IMR-90 (cell line): ENCODE data around the gene ATMIN. TPM values are rescaled to one million over a fixed set of nuclear protein-coding genes. Genes with fewer than 3 reads are reported as not detected.
A peak's percentile ranks its signal among the peaks of the same experiment; 100 is the strongest.

ENCODE experiments used
- ATAC-seq: fragments of 200-7000 bp; cut with Tn5 transposase; 2 replicates; pipeline ENCODE4 v1.9.1; 2020; ENCODE audit warnings: low read depth, mild to moderate bottlenecking, moderate library complexity
- BruUV-seq: library from RNA; stranded (reverse); fragments of 400-500 nt; replicated peaks from 2 replicates; lab custom pipeline; 2021; lab: Mats Ljungman, UMichigan
- CTCF ChIA-PET: fragments of 300-600 bp; formaldehyde crosslinking; extraction: SDS; loops from one replicate; lab custom pipeline; 2021; ENCODE audit warnings: antibody characterized with exemption; lab: Yijun Ruan, JAX
- POLR2A ChIA-PET: fragments of 300-600 bp; sonication (Branson Sonifier 250); formaldehyde crosslinking; loops from one replicate; lab custom pipeline; 2022; ENCODE audit warnings: antibody characterized with exemption; ENCODE audit not compliant: unreplicated experiment; lab: Charles Lee
- DNase-seq: peaks from one replicate; pipeline ENCODE4 v3.0.0; 2013
- H2AFZ ChIP-seq: replicated peaks from 2 replicates; pipeline ENCODE3; 2013; ENCODE audit warnings: low read length, mild to moderate bottlenecking; ENCODE audit not compliant: poor library complexity
- H2AK5ac ChIP-seq: 2 replicates; pipeline ENCODE4 v1.6.1; 2013; ENCODE audit warnings: low read depth, low read length, inconsistent platforms
- H2AK9ac ChIP-seq: replicated peaks from 2 replicates; pipeline ENCODE3; 2013; ENCODE audit warnings: mild to moderate bottlenecking, low read depth, low read length, moderate library complexity; ENCODE audit not compliant: poor library complexity
- H2BK120ac ChIP-seq: 2 replicates; pipeline ENCODE4 v1.6.1; 2013; ENCODE audit warnings: low read depth, low read length, inconsistent platforms
- H2BK15ac ChIP-seq: 3 replicates; pipeline ENCODE4 v1.6.1; 2013; ENCODE audit warnings: low read depth, low read length, inconsistent platforms
- H2BK20ac ChIP-seq: 2 replicates; pipeline ENCODE4 v1.6.1; 2013; ENCODE audit warnings: low read depth, mild to moderate bottlenecking, inconsistent platforms, low read length, moderate library complexity
- H2BK5ac ChIP-seq: 2 replicates; pipeline ENCODE4 v1.6.1; 2013; ENCODE audit warnings: mild to moderate bottlenecking, low read depth, low read length, inconsistent platforms; ENCODE audit not compliant: poor library complexity, severe bottlenecking
- H3K14ac ChIP-seq: replicated peaks from 2 replicates; pipeline ENCODE4 v1.6.1; 2013; ENCODE audit warnings: low read depth, low read length, inconsistent platforms
- H3K18ac ChIP-seq: 2 replicates; pipeline ENCODE4 v1.6.1; 2013; ENCODE audit warnings: low read depth, low read length, control low read depth
- H3K23ac ChIP-seq: 2 replicates; pipeline ENCODE4 v1.6.1; 2013; ENCODE audit warnings: low read depth, low read length, inconsistent platforms
- H3K27ac ChIP-seq: 2 replicates; pipeline ENCODE4 v1.5.1; 2013; ENCODE audit warnings: mild to moderate bottlenecking, control low read depth, low read length; ENCODE audit not compliant: insufficient read depth
- H3K27me3 ChIP-seq: 2 replicates; pipeline ENCODE4 v1.6.1; 2013; ENCODE audit warnings: low read length; ENCODE audit not compliant: control insufficient read depth, insufficient read depth
- H3K36me3 ChIP-seq: 2 replicates; pipeline ENCODE4 v1.6.1; 2013; ENCODE audit warnings: low read length, mixed read lengths; ENCODE audit not compliant: control insufficient read depth, insufficient read depth
- H3K4ac ChIP-seq: 2 replicates; pipeline ENCODE4 v1.6.1; 2013; ENCODE audit warnings: low read depth, low read length, inconsistent platforms
- H3K4me1 ChIP-seq: 2 replicates; pipeline ENCODE4 v1.6.1; 2013; ENCODE audit warnings: low read length, mixed read lengths; ENCODE audit not compliant: control insufficient read depth, insufficient read depth
- H3K4me2 ChIP-seq: 2 replicates; pipeline ENCODE4 v1.6.1; 2013; ENCODE audit warnings: low read depth, mild to moderate bottlenecking, control low read depth, low read length, moderate library complexity
- H3K4me3 ChIP-seq: 2 replicates; pipeline ENCODE4 v1.5.1; 2013; ENCODE audit warnings: low read depth, mild to moderate bottlenecking, control low read depth, low read length, moderate library complexity; ENCODE audit not compliant: insufficient read depth
- H3K56ac ChIP-seq: 2 replicates; pipeline ENCODE4 v1.6.1; 2013; ENCODE audit warnings: low read length, inconsistent platforms; ENCODE audit not compliant: insufficient read depth; ENCODE audit errors: extremely low read depth
- H3K79me1 ChIP-seq, 2 experiments: 2 replicates each; pipeline ENCODE4 v1.6.1; 2013; ENCODE audit warnings: low read length in 2 of 2, inconsistent platforms in 1 of 2, low read depth in 1 of 2
- H3K9ac ChIP-seq: 2 replicates; pipeline ENCODE4 v1.6.1; 2013; ENCODE audit warnings: low read depth, low read length, control low read depth
- H3K9me1 ChIP-seq: 2 replicates; pipeline ENCODE4 v1.6.1; 2013; ENCODE audit warnings: low read length, inconsistent platforms; ENCODE audit not compliant: insufficient read depth
- H3K9me3 ChIP-seq: 2 replicates; pipeline ENCODE4 v1.6.1; 2013; ENCODE audit warnings: low read length; ENCODE audit not compliant: control insufficient read depth, insufficient read depth
- H4K20me1 ChIP-seq: 2 replicates; pipeline ENCODE4 v1.6.1; 2013; ENCODE audit warnings: low read length, inconsistent platforms; ENCODE audit not compliant: insufficient read depth
- H4K5ac ChIP-seq: 2 replicates; pipeline ENCODE4 v1.6.1; 2013; ENCODE audit warnings: mild to moderate bottlenecking, low read depth, low read length, control low read depth
- H4K8ac ChIP-seq, 2 experiments: 2 replicates each; pipeline ENCODE4 v1.6.1; 2013; ENCODE audit warnings: low read depth in 2 of 2, low read length in 2 of 2, control low read depth in 1 of 2, inconsistent platforms in 1 of 2
- H4K91ac ChIP-seq: 2 replicates; pipeline ENCODE4 v1.6.1; 2013; ENCODE audit warnings: low read depth, low read length, inconsistent platforms; ENCODE audit not compliant: insufficient read depth
- WGBS, 2 experiments: methylation state at CpG; one replicate each; pipeline versions ENCODE4 v1.1.5 to v1.1.7; 2013; ENCODE audit warnings: missing lambda C conversion rate in 2 of 2; ENCODE audit not compliant: insufficient read length in 1 of 2; ENCODE audit errors: extremely low coverage in 2 of 2; 5-methylcytosine and 5-hydroxymethylcytosine counted together
- dilution Hi-C: fragments of 300-500 bp; cut with HindIII; formaldehyde crosslinking; loops from one replicate; pipeline ENCODE4 v1.14.3; 2018; ENCODE audit warnings: low sequenced_read_pairs; ENCODE audit not compliant: unreplicated experiment
- in situ Hi-C: fragments of 300-500 bp; cut with MboI; formaldehyde crosslinking; loops from 3 replicates; pipeline ENCODE4 v1.14.3; 2019; ENCODE audit warnings: low sequenced_read_pairs, inconsistent platforms, mixed read lengths
- intact Hi-C: fragments of 100-400 bp; cut with micrococcal nuclease; formaldehyde crosslinking; loops from 2 replicates; pipeline ENCODE4 v1.10.0; 2022
- polyA plus RNA-seq, 3 experiments: library from polyadenylated mRNA; depleted of rRNA; stranded (reverse); fragments of >200 nt; gene quantifications; 2 replicates each; pipeline ENCODE4 v1.2.3, GENCODE V29; 2012; ENCODE audit warnings: low replicate concordance in 1 of 3
- total RNA-seq: library from RNA; depleted of rRNA; stranded (reverse); fragments of >200 nt; gene quantifications from 2 replicates; pipeline ENCODE4 v1.2.3, GENCODE V29; 2012
- TF ChIP-seq, protein P1 (sequence below): fragments of 150-350 bp; IDR thresholded peaks from 2 replicates; pipeline ENCODE4 v1.6.1; 2017; ENCODE audit warnings: mild to moderate bottlenecking, antibody characterized with exemption, low read length, low read depth

ATMIN gene
- total and polyA plus RNA-seq, 2 of the 4 experiments (the other 2 are of a cell fraction): 15.8 to 45.9 TPM

DNA sequence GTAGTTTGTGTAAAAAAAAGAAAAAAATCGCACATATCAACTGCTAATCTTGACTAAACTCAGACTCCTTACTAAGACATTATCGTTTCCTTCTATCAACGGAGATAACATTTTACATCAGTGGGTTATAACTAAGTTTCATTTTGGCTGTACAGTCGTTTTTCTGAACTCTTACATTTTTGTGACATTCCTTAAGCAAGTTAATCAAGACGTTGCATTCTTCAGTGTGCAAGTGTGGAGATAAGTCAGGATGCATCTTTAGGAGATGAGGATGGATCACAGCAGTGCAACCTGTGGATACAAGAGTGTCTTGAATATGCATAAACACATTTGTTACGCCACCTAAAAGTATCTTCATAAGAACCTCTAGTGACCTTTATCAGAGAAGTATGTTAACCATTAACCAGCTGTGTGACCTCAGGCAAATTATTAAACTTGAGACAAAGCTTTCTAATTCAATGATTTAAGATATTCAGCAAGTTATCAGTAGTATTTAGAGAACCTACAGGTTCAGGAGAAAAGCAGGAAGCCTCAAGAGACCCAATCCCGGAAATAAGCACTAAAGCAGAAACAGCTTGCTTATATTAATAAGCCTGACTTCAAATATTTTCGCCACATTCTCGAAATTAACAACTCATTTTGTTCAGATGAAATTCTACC, 38.4 kb upstream of the ATMIN start:
- POLR2A ChIA-PET: no interaction called here
- H4K8ac ChIP-seq: no peak overlapping the region
- no peak overlapping the region for H2BK5ac ChIP-seq
- ATAC-seq: peak; percentile 25; the same call in 1 of the 2 replicates
- no peak overlapping the region; the same call in 1 of the 2 replicates for H2AK5ac ChIP-seq
- no peak overlapping the region for H2BK120ac ChIP-seq
- H3K18ac ChIP-seq: no peak overlapping the region
- no peaks in the 10 kb centered on the region for H3K9me1 ChIP-seq
- no peaks in the 10 kb centered on the region for H3K9me3 ChIP-seq
- H4K5ac ChIP-seq: no peak overlapping the region
- in situ Hi-C loops: no loop called here
- H4K91ac ChIP-seq: no peak overlapping the region
- dilution Hi-C loops: no loop called here
- no peak overlapping the region for H3K23ac ChIP-seq
- no CpG with 5 or more reads among the region's 9 CpGs for WGBS, 2 experiments
- H4K20me1 ChIP-seq: no peaks in the 10 kb centered on the region; the same call in 1 of the 2 replicates
- H3K27ac ChIP-seq: no peak overlapping the region
- CTCF ChIA-PET: interaction anchor here (0.6 to 1.4 kb wide), 4 partner anchors 19 to 104 kb away, joined by 3 to 8 read pairs (median 3); no protein-coding TSS in a partner anchor
- peaks cover 13 to 31% of the 10 kb centered on the region in 2 experiments; a peak in 3 of 4 replicates for H3K79me1 ChIP-seq
- no peak overlapping the region for H2AFZ ChIP-seq
- H3K27me3 ChIP-seq: no peaks in the 10 kb centered on the region
- intact Hi-C loops: no loop called here
- BruUV-seq: no TSS peak
- peaks cover 7% of the 10 kb centered on the region; the same call in 1 of the 2 replicates for H3K4me1 ChIP-seq
- no peak overlapping the region for H3K4me3 ChIP-seq
- no peaks in the 10 kb centered on the region for H3K36me3 ChIP-seq
- H2AK9ac ChIP-seq: no peak overlapping the region
- no peak for DNase-seq
- H3K4ac ChIP-seq: no peak overlapping the region
- H3K4me2 ChIP-seq: peak overlapping the region; percentile 83
- TF ChIP-seq, protein P1, sequence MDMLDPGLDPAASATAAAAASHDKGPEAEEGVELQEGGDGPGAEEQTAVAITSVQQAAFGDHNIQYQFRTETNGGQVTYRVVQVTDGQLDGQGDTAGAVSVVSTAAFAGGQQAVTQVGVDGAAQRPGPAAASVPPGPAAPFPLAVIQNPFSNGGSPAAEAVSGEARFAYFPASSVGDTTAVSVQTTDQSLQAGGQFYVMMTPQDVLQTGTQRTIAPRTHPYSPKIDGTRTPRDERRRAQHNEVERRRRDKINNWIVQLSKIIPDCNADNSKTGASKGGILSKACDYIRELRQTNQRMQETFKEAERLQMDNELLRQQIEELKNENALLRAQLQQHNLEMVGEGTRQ: no peak
- no peak overlapping the region for H2BK20ac ChIP-seq
- no peak overlapping the region for H3K56ac ChIP-seq
- H3K14ac ChIP-seq: no peak overlapping the region
- H3K9ac ChIP-seq: peak overlapping the region; percentile 16; the same call in 1 of the 2 replicates
- H2BK15ac ChIP-seq: no peak overlapping the region
